HepG2 (cell line): ENCODE measurements around the gene ARFGAP2. TPM values are rescaled to one million over a fixed set of nuclear protein-coding genes. Genes with fewer than 3 reads are reported as not detected.

ENCODE experiments used
- HNF1A ChIP-seq, 2 experiments: sonication (generic) in 1 of 2; formaldehyde crosslinking in 1 of 2; IDR thresholded peaks; 2 replicates each; pipeline versions ENCODE4 v1.4.0 to v1.6.1; 2016 to 2020; ENCODE audit warnings: borderline replicate concordance in 1 of 2, low read depth in 1 of 2, mild to moderate bottlenecking in 1 of 2, missing genetic modification reagents in 1 of 2
- KLF6 ChIP-seq: IDR thresholded peaks from 2 replicates; pipeline ENCODE4 v1.8.0; 2016; ENCODE audit warnings: missing biosample characterization, missing genetic modification reagents
- RAD21 ChIP-seq: fragments of 450-650 bp; formaldehyde crosslinking; IDR thresholded peaks from 2 replicates; pipeline ENCODE4 v1.5.0; 2020; ENCODE audit warnings: mild to moderate bottlenecking
- SMC3 ChIP-seq: IDR thresholded peaks from 2 replicates; pipeline ENCODE4 v1.6.1; 2011; ENCODE audit warnings: low read length, improper control_type of control experiment
- TBP ChIP-seq: sonication (generic); formaldehyde crosslinking; IDR thresholded peaks from 2 replicates; pipeline ENCODE4 v1.5.0; 2020; ENCODE audit warnings: missing genetic modification reagents
- TBX2 ChIP-seq: sonication (generic); formaldehyde crosslinking; IDR thresholded peaks from 2 replicates; pipeline ENCODE4 v1.5.0; 2020; ENCODE audit warnings: missing genetic modification reagents, mild to moderate bottlenecking, borderline replicate concordance
- U2AF1 ChIP-seq: fragments of 200-400 bp; formaldehyde crosslinking; optimal IDR thresholded peaks from 2 replicates; pipeline ENCODE3; 2017; ENCODE audit warnings: mild to moderate bottlenecking, low read depth, low read length
- ZBTB4 ChIP-seq: sonication (generic); formaldehyde crosslinking; IDR thresholded peaks from 2 replicates; pipeline ENCODE4 v1.4.0; 2020; ENCODE audit warnings: missing genetic modification reagents, mild to moderate bottlenecking, borderline replicate concordance
- ZNF274 ChIP-seq: sonication (generic); formaldehyde crosslinking; IDR thresholded peaks from 2 replicates; pipeline ENCODE4 v1.5.1; 2020; ENCODE audit warnings: mild to moderate bottlenecking, missing genetic modification reagents
- ZNF432 ChIP-seq: sonication (generic); formaldehyde crosslinking; IDR thresholded peaks from 2 replicates; pipeline ENCODE4 v1.5.0; 2020; ENCODE audit warnings: missing genetic modification reagents, mild to moderate bottlenecking, borderline replicate concordance
- ZNF674 ChIP-seq: sonication (generic); formaldehyde crosslinking; IDR thresholded peaks from 2 replicates; pipeline ENCODE4 v1.5.0; 2020; ENCODE audit warnings: low read depth, mild to moderate bottlenecking, missing genetic modification reagents
- ZNF687 ChIP-seq: sonication (generic); formaldehyde crosslinking; IDR thresholded peaks from 2 replicates; pipeline ENCODE4 v1.5.1; 2020; ENCODE audit warnings: mild to moderate bottlenecking, missing genetic modification reagents, moderate library complexity
- polyA plus RNA-seq, 8 experiments: library from polyadenylated mRNA; depleted of rRNA in 3 of 8; stranded (reverse) in 7 of 8; unstranded in 1 of 8; fragments of >200 nt; fragmentation: Illumina TruSeq in 4 of 8; extraction: Trizol in 4 of 8; gene quantifications; 2 replicates each; pipeline versions ENCODE4 v1.2.1 to v1.2.3, GENCODE V29; 2011 to 2016; ENCODE audit warnings: low read depth in 4 of 8, missing spikeins in 1 of 8, mixed read lengths in 1 of 8; ENCODE audit not compliant: insufficient read depth in 1 of 8
- total RNA-seq, 5 experiments: library from RNA; depleted of rRNA; stranded (reverse); fragments of >200 nt; fragmentation: Illumina TruSeq; extraction: Trizol; gene quantifications; 2 replicates each; pipeline ENCODE4 v1.2.3, GENCODE V29; 2016; ENCODE audit warnings: low read depth in 1 of 5

The ARFGAP2 gene
- total and polyA plus RNA-seq, 2 of the 13 experiments (the other 11 are each of a cell fraction or from before 2014, with no cell fraction given) = 32.3 to 75.3 TPM

- TF ChIP-seq HNF1A (IDR thresholded peaks at IDR 0.05; ENCODE audit: low read depth) (no peak), HNF1A (CRISPR knock-in tag; IDR thresholded peaks at IDR 0.05; ENCODE audit: borderline replicate concordance) (no peak), SMC3 (peak; percentile 44), ZBTB4 (CRISPR knock-in tag) (no peak), ZNF432 (CRISPR knock-in tag) (no peak), RAD21 (peak; percentile 72), ZNF687 (peak; percentile 49; the same call in 1 of the 2 replicates), U2AF1 (peak; percentile 52), TBX2 (no peak), ZNF674 (CRISPR knock-in tag) (no peak), ZNF274 (CRISPR knock-in tag) (no peak), KLF6 (CRISPR knock-in tag) (no peak), TBP (no peak)
Measured at GRCh38 chr11:47161134-47161854, 15.4 kb downstream of the ARFGAP2 start (continued).
